Stimulated activated CD4-positive, alpha-beta T cell treated with anti-CD3 and anti-CD28 coated beads, TNF-alpha, amount 100 ng/mL, for 1 hour (primary cell): Measurements from ENCODE around the gene TFAP2A.

Experiments used
- DNase-seq, 3 donors: peaks; one replicate each; pipeline ENCODE4 v3.0.0-alpha.2; 2020; ENCODE audit warnings: low read depth in 3 of 3, low spot score in 1 of 3

The TFAP2A gene

DNA sequence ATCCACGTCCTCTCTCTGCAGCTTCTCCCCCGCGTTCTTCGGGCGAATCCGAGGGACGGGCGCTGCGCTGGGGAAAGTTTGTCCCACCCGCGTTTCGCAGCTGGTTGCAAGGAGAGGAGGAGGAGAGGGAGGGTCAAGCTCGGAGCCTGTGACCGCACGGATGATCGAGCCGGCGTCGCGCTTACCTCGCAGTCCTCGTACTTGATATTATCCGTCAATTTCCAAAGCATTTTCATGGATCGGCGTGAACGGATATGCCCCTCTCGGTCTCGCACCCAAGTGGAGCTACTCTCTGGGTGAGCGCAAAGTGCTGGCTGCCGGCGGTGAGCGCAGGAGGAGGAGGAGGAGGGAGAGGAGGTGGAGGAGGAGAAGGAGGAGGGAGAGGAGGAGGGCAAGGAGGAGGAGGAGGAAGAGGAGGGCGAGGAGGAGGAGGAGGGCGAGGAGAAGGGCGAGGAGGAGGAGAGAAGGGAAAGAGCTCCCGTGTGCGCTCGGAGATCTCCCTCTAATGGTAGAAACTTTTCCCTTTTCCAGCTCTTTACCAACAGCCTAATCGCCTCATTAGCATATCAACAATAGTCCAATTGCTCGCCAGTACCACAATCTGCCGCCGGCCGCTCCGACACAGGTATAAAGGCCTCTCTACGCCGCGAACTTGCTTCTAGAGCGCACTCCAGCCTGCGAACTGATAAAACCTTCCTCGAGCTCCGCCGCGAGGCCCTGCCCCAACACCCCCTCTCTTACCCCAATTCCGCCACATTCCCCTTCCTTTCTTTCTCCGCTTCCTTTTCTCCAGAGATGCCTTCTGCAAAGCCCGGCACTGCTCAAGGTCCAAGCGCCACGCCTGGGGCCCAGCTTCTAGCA, at the start of gene TFAP2A:
TSS of gene TFAP2A (minus strand) at position 319 of the 861 bp plus-strand sequence. CDS start at position 236, 83 bp downstream.
- no peak for DNase-seq

DNA sequence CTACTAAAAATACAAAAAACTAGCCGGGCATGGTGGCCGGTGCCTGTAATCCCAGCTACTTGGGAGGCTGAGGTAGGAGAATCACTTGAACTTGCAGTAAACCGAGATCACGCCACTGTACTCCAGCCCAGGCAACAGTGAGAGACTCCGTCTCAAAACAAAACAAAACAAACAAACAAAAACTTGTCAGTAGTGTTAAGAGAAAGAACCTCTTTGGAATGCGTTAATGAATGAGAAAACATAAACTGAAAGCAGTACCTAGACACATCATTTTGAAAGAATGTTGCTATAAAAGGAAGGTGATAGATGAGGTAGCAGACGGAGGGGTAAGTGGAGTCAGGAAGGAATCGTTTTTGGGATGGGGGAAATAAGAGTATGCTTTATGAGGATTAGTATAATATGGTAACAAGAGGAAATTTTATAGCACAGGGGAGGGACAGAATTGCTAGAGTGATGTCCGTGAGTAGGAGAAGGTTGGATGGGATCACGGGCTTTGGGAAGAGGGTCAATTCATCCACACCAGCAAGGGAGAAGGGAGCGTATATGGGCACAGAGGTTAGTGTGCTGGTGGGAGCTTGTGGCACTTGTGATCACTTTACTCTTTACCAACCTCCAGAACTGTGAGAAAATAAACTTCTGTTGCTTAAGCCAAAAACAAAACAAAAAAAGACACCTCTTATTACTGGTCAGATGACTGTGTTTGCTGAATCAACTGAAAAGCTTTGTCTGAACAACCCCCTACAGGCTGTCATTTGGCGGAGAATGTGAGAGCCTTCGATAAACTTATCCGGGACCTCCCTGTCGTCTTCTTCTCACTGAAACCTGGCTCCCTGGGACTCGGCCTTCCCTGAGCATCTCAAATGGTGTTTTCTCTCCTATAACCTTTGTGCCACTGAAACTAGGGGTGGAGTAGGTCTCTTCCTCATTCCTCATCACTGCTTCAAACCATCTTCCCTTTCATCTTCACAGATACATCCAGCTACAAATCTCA, 48.9 kb upstream of the TFAP2A start:
- DNase-seq = no peak

- DNase-seq = no peak
These were observed 48.2 kb upstream of the TFAP2A start for GRCh38 chr6:10463040-10463439.

DNA sequence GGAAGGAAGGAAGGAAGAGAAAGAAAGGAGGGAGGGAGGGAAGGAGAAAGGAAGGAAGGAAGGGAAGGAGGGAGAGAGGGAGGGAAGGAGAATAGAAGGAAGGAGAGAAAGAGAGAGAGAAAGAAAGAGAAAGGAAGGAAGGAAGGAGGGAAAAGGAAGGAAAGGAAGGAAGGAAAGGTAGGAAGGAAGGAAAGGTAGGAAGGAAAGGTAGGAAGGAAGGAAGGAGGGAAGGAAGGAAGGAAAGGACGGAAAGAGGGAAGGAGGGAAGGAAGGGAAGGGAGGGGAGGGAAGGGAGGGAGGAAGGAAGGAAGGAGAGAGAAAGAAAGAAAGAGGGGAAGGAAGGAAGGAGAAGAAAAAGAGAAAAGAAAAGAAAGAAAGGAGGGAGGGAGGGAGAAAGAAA, 47.0 kb upstream of the TFAP2A start:
- no peak for DNase-seq

- no peak for DNase-seq
These were observed 45.2 kb upstream of the TFAP2A start for GRCh38 chr6:10460096-10460495.

DNA sequence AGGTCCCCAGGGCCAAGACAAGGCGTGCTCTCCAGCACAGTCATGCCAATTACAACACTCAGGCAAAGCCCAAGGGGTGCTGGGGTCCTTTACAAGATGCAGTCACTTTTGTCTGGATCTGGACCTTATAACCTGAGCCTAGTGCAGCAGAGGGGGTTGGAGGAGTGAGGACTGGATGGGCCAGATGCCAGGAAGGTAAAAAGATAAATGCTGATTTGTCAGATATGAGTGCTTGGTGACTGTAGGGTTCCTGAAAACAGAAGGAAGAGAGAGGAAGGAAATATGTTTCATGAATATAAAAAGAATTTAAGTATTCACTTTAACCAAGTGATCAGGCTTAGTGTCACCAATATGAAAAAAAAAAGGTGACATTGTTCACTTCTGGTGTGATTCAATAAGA, 43.4 kb upstream of the TFAP2A start:
- no peak for DNase-seq

- DNase-seq = no peak
These were observed 38.7 kb upstream of the TFAP2A start for GRCh38 chr6:10453596-10453995.

DNA sequence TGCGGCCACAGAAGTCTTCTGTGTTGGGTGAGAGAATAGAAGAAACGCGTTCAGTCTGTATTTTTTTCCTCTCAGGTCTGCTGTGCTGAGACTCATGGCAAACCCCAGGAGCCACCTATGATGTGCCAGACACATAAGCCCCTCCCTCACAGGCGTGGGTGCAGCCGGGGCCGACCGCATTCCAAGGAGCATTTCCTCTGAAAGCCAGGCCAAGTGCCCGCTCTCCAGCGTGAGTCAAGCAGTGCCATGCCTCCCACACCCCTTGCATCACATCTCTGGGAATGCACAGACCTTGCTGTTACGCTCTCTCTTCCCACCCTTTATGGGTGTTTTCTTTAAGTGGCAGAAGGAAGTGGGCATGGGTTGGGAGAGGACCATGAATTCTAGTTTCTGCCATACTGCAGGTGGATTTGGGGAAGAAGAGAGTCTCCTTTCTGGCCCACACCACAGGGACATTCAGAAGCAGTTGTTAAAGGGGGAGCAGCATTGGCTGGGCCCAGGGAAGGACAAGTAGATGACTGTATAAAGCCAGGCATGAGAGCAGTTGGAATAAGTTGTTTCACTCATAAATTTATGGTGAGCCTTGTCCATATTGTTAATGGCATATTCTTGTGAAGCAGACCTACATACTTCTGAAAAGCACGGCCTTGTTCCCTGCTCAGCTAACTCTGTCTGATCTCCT, 37.1 kb upstream of the TFAP2A start:
- no peak for DNase-seq

DNA sequence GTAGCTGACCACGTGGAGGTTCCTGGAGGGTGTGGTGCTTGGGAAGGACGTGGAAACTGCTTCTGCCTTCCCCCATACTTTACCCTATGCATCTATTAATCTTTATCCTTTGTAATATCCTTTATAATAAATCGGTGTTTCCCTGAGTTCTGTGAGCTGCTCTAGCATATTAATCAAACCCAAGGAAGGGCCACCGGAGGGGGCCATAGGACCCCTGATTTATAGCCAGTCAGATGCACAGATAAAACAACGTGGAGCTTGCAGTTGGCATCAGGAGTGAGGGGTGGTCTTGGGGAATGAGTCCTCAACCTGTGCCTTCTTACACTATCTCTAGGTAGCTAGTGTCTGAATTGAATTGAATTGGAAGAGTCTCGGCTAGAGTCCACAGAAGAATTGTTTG, 36.5 kb upstream of the TFAP2A start:
- DNase-seq = no peak

DNA sequence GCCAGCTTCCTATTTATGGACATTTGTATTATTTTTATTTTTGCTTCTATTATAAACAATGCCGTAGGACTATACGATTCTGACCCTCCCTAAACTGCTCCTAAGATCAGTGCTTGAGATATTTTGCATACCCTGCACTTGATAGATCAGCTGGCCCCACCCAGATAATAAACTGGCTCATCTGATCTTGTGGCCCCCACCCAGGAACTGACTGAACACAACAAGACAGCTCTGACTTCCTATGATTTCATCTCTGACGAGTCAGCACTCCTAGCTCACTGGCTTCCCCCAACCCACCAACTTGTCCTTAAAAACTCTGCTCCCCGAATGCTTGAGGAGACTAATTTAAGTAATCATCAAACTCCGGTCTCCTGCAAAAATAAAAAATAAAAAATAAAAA, 34.9 kb upstream of the TFAP2A start:
- DNase-seq = no peak

DNA sequence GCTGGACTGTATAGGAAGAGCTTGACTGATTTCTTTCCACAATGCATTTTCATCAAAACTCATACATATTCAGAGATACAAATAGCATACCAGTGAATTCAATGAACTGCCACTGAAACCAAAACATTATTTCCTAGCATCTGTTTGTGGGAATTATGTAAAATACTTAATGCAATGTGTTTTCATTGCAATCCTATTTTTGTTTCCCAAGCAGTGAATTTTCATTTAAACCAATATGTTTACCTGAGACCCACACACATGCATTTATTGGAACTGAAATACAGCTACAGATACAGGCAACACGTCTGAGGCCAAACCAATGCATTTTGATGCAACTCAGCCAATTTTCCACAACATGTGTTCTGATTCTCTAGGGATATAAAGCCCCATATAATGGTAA, 33.2 kb upstream of the TFAP2A start:
- DNase-seq = no peak

DNA sequence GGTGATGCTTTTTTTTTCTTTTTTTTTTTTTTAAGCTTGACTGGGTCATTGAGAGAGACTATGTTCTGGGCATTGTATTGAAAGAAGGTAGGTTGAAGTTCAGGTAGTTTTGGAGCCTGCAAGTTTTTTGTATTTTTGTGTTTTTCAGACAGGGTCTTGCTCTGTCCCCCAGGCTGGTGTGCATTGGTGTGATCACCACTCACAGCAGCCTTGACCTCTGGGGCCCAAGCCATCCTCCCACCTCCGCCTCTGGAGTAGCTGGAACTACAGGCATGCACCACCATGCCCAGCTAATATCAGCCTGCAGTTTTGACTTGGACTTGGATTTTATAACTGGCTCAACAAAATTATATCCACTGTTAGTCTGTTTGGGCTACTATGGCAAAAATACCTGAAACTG, 31.7 kb upstream of the TFAP2A start:
- DNase-seq = no peak

GRCh38 chr6:10441655-10442009, 26.8 kb upstream of the TFAP2A start:
- DNase-seq = no peak

DNA sequence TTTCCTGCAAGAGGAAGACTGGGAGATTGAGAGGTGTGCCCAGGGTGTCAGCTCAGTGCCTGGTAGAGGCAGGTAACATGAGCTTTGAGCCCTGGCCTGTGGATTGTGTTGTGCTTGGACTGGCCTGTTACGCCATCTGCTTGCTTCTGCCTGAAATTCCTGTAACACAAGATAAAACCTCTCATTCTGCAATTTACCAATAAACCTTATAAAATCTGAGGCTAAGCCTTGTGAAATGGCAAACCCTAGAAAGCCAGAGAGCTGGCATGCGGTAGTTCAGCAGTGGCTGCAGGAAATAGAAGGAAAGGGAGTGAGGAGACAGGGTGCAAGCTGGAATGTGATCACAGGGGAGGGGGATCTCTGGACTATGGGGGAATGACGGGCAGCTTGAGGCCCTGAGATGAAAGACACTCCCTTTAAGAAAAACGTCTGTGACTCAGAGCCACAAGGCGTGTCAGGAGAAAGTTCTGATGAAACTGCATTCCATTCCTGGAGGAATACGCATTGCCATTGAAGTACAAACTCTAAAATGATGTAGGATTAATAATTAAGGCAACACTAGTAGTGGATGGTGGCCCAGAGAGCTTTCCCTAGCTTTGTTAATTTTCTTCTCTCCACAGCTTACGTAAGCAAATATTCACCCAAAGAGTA, 26.3 kb upstream of the TFAP2A start:
- DNase-seq = no peak

GRCh38 chr6:10437891-10438290, 23.0 kb upstream of the TFAP2A start:
- DNase-seq = no peak

- no peak for DNase-seq
These were observed 19.4 kb upstream of the TFAP2A start for GRCh38 chr6:10434235-10434634.

DNA sequence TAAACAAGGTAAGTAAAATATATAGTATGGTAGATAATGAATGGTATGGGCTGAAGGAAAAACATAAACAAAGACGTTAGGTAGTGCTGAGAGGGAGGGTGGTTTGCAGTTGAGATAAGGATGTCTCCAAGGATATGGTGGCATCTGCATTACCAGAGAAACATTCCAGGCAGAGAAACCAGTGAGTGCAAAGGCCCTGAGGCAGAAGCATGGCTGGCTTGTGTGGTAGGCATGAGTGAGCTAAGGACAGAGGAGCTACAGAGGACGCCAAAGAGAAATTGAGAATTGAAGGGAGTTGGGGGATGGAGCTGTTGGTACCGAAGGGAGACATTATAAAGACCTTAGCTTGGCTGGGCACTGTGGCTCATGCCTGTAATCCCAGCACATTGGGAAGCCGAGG, 18.4 kb upstream of the TFAP2A start:
- no peak for DNase-seq

- DNase-seq = no peak
These were observed 16.7 kb upstream of the TFAP2A start for GRCh38 chr6:10431423-10432164.

GRCh38 chr6:10429638-10430427, 15.0 kb upstream of the TFAP2A start:
- DNase-seq = no peak
